RWPE1 (cell line): ENCODE results near the gene CGNL1.

Experiments used
- CTCF ChIA-PET: fragments of 350-600 bp; sonication (Branson Sonifier 250); formaldehyde crosslinking; extraction: SDS; loops from one replicate; lab custom pipeline; 2021; lab: Yijun Ruan, JAX
- POLR2A ChIA-PET: fragments of 400-600 bp; formaldehyde crosslinking; extraction: SDS; loops from one replicate; lab custom pipeline; 2020; ENCODE audit warnings: antibody characterized with exemption; ENCODE audit not compliant: low non-redundant PET; lab: Yijun Ruan, JAX
- DNase-seq: peaks from one replicate; pipeline ENCODE4 v3.0.0; 2012; ENCODE audit warnings: low spot score
- H3K27ac ChIP-seq: fragments of 450-650 bp; 2 replicates; pipeline ENCODE4 v1.5.1; 2017
- TF ChIP-seq, protein P1 (sequence below): fragments of 450-650 bp; conservative IDR thresholded peaks from 2 replicates; pipeline ENCODE4 v1.5.1; 2017; ENCODE audit warnings: low read depth, mild to moderate bottlenecking

The CGNL1 gene

GRCh38 chr15:57348081-57348480 is 28.2 kb upstream of the CGNL1 start:
- DNase-seq, result no peak
- ChIA-PET POLR2A (no interaction called here), CTCF (no interaction called here)
- H3K27ac ChIP-seq, result no peak overlapping the region
- TF ChIP-seq, protein P1, sequence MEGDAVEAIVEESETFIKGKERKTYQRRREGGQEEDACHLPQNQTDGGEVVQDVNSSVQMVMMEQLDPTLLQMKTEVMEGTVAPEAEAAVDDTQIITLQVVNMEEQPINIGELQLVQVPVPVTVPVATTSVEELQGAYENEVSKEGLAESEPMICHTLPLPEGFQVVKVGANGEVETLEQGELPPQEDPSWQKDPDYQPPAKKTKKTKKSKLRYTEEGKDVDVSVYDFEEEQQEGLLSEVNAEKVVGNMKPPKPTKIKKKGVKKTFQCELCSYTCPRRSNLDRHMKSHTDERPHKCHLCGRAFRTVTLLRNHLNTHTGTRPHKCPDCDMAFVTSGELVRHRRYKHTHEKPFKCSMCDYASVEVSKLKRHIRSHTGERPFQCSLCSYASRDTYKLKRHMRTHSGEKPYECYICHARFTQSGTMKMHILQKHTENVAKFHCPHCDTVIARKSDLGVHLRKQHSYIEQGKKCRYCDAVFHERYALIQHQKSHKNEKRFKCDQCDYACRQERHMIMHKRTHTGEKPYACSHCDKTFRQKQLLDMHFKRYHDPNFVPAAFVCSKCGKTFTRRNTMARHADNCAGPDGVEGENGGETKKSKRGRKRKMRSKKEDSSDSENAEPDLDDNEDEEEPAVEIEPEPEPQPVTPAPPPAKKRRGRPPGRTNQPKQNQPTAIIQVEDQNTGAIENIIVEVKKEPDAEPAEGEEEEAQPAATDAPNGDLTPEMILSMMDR, result no peak

- TF ChIP-seq, protein P1, result no peak
- H3K27ac ChIP-seq, result no peak overlapping the region
- ChIA-PET CTCF (no interaction called here), POLR2A (no interaction called here)
- no peak for DNase-seq
These were observed 23.6 kb upstream of the CGNL1 start for GRCh38 chr15:57352535-57353316.

DNA sequence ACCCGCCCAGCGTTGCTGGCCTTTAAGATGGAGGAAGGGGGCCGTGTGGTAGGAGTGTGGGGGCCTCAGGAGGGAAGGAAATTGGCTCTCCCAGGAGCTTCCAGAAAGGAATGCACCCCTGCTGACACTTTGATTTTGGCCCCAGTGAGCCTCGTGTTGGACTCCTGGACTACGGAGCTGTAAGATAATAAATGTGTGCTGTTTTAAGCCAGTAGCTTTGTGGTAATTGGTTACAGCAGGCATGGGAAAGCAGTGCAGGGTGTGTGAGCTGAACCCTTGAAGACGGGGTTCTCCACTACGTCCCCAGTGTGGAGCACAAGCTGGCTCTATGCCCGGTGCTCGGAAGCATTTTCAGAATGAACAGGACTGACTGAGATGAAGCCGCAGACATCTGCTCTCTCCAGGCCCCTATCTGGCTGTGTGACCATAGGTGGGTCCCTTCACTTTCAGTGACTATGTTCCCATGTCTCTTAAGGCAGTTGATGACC is 22.9 kb upstream of the CGNL1 start:
- TF ChIP-seq, protein P1, result no peak
- no peak for DNase-seq
- H3K27ac ChIP-seq, result no peak overlapping the region
- CTCF ChIA-PET, result interaction anchor here (0.5 kb wide), 1 partner anchor 13 kb away, joined by 5 read pairs; no protein-coding TSS in a partner anchor
- POLR2A ChIA-PET, result no interaction called here

GRCh38 chr15:57354436-57355123 is 21.7 kb upstream of the CGNL1 start:
- TF ChIP-seq, protein P1, result no peak
- CTCF ChIA-PET, result no interaction called here
- H3K27ac ChIP-seq, result no peak overlapping the region
- DNase-seq, result no peak
- POLR2A ChIA-PET, result no interaction called here

DNA sequence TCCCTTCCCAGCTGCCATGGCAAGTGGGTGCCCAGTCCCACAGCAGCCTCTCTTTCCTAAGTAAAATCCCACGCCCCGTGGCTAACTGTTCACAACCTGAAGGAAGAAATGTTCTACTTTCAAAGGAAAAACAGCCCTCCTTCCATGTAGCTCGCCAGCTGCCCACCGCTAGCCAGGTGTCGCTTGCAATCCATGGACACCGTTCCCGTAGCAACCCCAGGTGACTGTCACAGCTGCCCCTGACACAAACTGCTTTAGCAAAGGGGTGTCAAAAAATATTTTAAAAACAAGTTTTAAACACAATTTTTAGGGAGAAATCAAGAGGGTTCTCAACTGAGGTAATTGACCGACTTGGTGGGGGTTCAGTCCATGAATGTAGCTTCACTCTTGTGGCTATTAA is 21.0 kb upstream of the CGNL1 start:
- no peak overlapping the region for H3K27ac ChIP-seq
- TF ChIP-seq, protein P1, result no peak
- no peak for DNase-seq
- ChIA-PET POLR2A (no interaction called here), CTCF (no interaction called here)

DNA sequence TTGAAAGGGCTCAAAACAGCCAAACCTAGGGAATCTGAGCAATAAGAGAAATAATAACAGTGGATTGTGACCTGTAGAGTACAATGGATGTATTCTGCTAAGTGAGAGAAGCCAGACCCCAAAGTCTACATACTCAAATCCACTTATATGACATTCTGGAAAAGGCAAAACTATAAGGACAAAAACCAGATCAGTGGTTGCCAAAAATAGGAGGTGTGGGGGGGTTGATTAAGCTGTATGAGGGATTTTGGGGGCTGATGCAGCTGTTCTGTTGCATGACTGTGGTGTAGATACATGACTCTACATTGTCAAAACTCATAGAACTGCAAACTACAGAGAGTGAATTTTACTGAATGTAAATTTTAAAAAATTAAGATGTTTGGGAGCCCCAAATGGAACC is 20.1 kb upstream of the CGNL1 start:
- H3K27ac ChIP-seq, result no peak overlapping the region
- CTCF ChIA-PET, result no interaction called here
- TF ChIP-seq, protein P1, result no peak
- POLR2A ChIA-PET, result no interaction called here
- no peak for DNase-seq
